GM18861 (cell line): ENCODE results near the gene ISL1.

Experiments used
- ATAC-seq: cut with Tn5 transposase; IDR thresholded peaks from one replicate; pipeline ENCODE4 v1.9.1; 2021; ENCODE audit not compliant: unreplicated experiment

ISL1 gene

DNA sequence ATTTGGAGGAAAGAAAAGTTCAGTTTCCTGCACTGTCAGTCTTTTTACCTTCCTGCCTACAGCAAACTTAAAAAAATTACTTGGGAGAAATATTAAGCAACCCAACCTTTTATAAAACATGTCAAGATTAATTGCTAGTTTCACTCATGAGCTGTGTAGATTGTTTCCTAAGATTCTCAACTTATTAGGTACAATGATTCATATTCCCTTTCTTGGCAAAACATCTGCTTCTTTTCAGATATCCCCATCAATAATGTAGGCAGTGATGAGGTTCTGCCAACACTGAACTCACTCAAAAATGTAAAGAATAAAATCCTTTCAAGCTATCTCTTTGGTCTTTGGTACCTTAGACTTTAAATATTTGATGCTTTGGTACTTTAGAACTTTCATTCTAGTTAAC, 56.0 kb downstream of the ISL1 start:
- no peak for ATAC-seq
